SH-SY5Y (cell line): Measurements from ENCODE around the gene TMEM33.
A peak's percentile ranks its signal among the peaks of the same experiment; 100 is the strongest.

Source experiments
- GATA2 ChIP-seq: IDR thresholded peaks from 2 replicates; pipeline ENCODE4 v1.6.1; 2011; ENCODE audit warnings: mild to moderate bottlenecking, low read depth, low read length
- GATA3 ChIP-seq: IDR thresholded peaks from 2 replicates; pipeline ENCODE4 v1.6.1; 2011; ENCODE audit warnings: low read depth, mild to moderate bottlenecking, low read length, moderate library complexity

TMEM33 gene

DNA sequence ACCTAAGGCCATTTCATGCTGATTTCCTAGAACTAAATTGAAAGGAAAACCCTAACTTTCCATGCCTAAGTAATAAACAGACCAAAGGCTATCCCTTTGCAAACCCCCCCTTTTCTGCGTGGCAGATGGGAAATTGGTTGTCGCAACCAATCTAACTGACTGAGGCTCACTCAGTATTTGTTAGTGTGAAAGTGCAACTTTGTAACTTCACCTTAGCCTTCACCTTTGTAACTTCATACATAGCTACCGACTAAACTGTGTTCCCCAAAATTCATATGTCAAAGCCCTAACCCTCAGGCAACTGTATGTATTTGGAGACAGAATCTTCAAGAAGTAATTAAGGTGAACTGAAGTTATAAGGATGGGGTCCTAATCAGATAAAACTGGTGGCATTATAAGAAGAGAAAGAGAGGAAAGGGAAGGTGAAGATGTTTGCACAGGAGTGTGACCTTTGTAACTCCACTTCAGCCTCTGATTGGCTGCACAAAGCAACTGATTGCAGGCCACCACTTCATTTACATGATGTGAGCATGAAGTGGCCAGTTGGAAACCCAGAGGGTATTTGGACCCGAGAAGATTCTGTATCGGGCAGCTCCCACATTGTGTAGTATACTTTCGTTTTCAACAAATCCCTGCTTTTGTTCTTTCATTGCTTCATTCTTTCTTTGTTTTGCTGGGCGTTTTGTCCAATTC, 4.9 kb upstream of the TMEM33 start:
- no peak for TF ChIP-seq GATA2
- TF ChIP-seq GATA3: no peak

DNA sequence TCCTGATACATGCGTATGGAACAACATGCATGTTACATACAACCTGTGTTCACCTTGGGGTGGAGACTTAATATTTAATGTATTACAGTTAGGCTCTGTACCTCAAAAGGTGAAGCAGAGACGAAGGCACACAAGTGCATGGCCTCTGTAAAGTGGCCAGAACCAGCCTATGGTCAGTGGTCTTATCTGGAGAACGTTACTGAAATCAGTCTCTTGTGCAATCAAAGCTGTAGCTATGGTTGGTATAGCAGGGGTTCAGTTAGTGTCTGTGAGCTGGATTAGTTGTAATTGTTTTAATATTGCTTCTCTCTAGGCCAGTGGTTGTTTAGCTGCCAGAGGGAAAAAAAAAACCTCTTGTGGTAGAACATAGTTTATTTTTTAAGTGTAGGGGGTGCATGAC, 2.2 kb upstream of the TMEM33 start:
- TF ChIP-seq GATA3: no peak
- TF ChIP-seq GATA2: no peak

DNA sequence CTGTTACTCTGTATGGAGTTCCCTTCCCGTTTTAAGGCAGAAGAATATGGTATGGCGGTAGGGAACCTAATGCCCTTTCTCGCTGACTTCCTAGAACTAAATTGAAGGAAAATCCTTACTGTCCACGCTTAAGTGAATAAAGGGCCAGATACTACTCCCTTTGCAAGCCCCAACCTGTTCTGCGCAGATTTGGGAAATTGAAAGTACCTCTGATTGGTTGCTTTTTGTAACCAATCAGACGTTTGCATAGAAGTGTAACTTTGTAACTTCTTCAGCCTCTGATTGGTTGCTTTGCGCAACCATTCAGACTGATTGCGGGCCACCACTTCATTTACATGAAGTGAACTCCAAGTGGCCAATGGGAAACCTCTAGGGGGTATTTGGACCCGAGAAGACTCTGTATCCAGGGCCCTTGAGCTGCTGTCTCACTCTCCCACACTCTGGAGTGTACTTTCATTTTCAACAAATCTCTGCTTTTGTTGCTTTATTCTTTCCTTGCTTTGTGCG, 1.2 kb upstream of the TMEM33 start:
- no peak for TF ChIP-seq GATA2
- TF ChIP-seq GATA3: no peak

DNA sequence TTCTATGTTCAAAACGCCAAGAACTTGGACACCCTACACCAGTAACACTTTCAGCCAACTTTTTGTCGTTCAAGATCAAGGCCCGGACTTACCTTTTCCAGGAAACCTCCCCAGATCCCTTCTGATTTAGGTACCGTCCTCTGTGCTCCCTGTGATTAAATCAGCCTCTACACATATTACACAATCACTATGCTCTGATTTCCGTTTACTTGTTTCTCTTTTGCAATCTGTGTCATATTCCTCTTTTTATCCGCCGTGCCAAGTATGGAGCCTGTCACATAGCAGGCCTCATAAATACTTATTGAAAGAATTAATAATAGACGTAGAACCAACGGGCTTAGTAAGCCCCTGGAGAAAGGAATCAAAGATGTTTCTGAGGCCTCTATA, 722 bp upstream of the TMEM33 start:
- TF ChIP-seq GATA2 (no peak), GATA3 (no peak)

DNA sequence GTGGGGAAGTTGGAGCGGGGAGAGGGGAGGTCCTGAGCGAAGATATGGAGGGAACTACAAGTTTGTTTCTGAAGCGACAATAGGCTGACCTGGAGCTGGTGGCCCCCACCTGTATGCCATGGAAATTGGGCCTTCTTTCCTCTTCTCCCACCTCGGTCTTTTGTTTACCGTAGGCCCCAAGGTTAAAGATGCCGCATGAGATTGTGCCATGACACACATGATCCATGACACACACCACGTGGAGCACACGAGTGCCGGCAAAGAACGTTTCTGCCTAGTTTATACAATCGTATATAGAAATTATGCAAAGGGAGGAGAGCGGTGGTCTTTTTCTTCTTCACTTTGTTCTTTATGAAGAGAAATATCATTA, 408 bp downstream of the TMEM33 start:
- TF ChIP-seq GATA2 (peak; percentile 79), GATA3 (no peak)

DNA sequence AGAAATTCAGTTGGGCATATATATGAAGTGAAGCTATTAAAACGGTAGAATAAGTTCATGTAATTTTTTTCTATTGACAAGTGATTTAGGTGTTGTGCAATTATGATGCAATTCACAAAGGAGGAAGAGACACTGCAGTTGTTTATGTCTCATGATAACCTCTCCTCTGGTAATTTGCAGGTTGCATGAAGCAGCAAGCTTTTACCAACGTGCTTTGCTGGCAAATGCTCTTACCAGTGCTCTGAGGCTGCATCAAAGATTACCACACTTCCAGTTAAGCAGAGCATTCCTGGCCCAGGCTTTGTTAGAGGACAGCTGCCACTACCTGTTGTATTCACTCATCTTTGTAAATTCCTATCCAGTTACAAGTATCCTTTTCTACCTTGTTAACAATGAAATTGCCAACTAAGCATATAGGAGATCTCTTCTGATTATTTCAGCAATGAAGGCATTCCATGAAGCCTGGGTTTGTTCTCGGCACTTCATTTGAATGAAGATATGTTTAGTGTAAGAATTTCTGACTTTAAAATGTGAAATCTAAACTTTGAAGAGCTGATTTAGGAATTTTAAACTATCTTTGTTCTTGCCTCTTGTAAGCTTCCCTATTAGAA, 3.9 kb downstream of the TMEM33 start:
- TF ChIP-seq GATA3 (no peak), GATA2 (no peak)

DNA sequence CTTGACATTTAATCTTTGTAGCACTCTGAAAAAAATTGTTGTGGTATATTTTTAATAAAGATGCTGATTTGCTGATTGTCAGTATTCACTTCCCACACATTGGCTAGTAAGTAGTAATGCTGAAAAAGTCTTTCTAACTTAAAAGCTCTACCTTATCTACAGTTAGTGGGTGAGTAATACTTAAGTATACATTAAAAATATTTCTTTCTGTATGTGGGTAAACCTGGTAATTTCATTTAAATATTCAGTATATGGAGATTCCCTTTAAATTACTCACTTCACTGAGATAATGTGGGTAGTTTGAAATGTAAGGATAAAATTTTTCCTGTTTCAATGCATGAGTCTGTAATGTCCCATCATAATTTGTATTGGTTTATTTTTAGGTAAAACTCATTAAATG, 5.6 kb downstream of the TMEM33 start:
- no peak for TF ChIP-seq GATA2
- no peak for TF ChIP-seq GATA3

DNA sequence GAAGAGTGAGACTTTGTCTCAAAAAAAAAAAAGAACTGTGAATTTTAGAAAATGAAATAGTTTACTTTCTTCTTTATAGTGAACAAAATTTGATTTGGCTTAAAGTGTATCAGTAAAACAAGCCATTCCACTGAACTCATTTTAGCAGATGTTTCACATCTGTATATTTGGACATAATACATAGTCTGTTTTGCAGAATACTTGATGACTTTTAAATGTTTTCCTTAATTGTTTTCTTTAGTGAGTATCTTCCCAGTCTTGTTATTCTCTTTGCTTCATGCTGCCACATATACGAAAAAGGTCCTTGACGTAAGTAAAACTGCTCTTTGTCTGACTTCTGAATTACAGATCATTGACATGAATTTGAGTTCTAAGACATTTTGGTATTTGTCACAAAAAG, 8.3 kb downstream of the TMEM33 start:
- TF ChIP-seq GATA2 (no peak), GATA3 (no peak)

DNA sequence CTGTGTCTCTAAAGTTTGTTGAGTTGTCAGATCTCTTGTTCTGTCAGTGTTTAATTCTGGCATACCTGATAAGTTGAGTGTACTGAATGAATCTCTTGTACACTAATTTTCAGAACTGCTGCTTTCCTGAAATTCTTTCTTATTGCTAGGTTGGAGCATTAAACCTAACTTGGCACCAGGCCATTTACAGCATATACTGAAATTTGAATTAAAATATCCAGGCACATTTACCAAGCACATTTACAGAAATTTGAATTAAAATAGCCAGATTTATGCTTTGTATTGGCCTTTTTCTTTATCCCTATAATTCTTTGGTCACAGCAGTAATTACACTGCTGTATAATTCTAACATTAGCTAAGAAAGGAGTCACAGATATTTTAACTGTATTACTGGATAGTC, 8.9 kb downstream of the TMEM33 start:
- TF ChIP-seq GATA3 (no peak), GATA2 (no peak)

DNA sequence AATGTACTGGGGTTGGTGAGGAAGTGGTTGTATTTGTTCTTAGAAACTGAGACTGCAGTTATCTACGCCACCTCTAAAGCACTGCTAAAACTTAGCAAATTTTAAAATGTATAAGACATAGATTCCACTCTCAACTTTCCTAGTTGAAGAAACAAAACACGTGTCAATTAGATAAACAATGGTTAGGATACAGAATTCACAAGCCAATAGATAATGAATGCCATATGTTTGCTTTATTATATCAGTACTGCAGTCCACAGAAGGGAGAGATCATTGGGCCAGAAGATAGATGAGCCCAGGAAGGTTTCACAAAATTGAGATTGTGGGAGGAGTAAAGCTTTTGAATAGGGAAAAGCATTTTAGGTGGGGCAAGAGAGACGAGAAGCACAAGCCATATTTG, 14.3 kb downstream of the TMEM33 start:
- no peak for TF ChIP-seq GATA3
- no peak for TF ChIP-seq GATA2

DNA sequence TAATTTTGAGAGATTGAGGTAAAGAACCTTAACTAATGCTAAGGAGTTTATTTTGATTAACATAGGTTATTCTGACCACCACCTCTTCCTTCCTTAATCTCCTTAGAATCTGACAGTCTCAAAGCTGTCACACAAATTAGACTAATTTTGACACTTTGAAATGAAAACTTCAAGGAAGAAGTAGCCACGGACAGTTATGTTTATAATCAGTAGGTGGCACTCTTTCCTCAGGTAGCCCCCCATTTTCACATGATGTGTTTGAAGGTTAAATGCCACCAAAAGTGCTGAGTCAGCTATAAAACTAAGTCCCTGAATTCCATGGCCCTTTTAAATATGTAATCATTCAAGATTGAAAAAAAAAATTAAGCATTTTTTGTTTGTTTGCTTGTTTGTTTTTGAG, 22.4 kb downstream of the TMEM33 start:
- no peak for TF ChIP-seq GATA3
- TF ChIP-seq GATA2: no peak

DNA sequence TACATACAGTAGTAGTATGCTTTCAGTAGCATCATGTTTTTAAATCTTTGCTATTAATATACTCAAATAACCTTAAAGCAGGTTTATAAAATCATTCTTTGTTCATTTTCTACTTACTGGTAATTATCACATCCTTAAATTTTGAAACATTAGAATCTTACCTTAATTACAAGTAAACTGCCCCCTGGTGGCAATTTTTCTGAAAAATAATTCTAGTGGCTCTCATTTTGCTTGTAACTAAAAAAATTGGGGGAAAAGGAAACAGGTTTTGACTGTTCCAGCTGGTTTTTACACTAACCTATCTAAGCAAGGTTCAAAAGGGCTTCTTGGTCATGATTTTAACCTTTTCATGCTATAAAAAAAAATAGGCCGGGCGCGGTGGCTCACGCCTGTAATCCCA, 27.9 kb downstream of the TMEM33 start:
- TF ChIP-seq GATA3: no peak

DNA sequence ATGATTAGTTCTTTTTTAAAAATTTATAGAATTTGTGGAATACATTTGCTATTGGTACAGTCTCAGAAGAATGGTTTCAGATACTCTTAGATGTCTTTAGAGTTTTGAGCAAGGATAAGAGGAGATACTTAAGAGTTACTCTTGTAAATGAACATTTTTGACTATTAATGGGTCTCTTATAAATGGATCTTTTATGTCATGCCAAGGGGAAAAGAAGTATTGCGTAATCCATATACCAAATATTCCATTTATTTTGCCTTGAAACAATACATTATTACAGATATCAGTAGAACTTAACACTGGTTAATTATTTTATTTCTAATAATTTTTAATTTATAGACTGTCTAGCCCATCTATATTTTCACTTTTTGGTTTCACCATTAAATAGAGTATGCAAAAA, 29.2 kb downstream of the TMEM33 start:
- no peak for TF ChIP-seq GATA3
- no peak for TF ChIP-seq GATA2

DNA sequence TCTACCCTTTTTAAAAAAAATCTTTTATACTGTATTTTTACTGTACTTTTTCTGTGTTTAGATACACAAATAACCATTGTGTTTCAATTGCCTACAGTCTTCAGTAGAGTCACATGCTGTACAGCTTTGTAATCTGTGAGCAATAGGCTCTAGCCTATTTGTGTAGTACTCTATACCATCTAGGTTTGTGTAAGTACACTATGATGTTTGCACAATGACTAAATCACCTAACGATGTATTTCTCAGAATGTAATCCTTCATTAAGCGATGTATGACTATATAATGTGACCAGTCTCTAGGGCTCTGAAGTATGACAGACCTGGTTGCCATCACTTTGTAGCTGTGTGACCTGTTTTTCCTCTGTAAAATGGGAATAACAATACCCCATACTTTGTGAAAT, 32.2 kb downstream of the TMEM33 start:
- TF ChIP-seq GATA2: no peak
- no peak for TF ChIP-seq GATA3

DNA sequence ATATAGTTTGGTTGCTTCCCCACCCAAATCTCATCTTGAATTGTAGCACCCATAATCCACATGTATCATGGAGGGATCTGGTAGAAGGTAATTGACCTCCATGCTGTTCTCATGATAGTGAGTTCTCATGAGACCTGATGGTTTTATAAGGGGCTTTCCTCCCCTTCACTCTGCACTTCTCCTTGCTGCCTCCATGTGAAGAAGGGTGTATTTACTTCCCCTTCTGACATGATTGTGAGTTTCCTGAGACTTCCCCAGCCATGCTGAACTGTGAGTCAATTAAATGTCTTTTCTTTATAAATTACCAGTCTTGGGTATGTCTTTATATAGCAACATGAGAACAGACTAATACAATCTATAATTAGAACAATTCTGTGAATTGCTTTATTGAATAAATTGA, 34.4 kb downstream of the TMEM33 start:
- no peak for TF ChIP-seq GATA3
- TF ChIP-seq GATA2: no peak

DNA sequence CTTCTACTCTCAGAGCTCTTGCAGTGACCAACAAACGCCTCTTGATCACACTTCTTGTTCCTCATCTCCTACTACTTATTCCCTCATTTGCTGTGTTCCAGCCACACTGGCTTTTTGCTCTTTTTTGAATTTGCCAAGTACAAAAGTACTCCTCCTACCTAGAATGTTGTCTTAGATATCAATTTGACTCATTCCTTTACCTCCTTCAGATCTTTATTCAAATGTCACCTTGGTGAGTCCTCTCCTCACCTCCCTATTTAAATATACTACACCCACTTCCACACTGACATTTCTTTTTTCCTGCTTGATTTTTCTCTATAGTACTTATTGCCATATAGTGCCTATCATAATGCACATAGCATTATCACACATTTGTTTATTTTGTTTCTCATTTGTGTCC, 40.1 kb downstream of the TMEM33 start:
- TF ChIP-seq GATA3: no peak
- no peak for TF ChIP-seq GATA2
